ENCODE measurements around the gene KCNJ1. TPM values are rescaled to one million over a fixed set of nuclear protein-coding genes. Genes with fewer than 3 reads are reported as not detected.

Gene KCNJ1
- total and polyA plus RNA-seq, 2 of the 8 experiments (the other 6 are each of a cell fraction or from before 2014, with no cell fraction given) = 0.17 to 0.23 TPM

GRCh38 chr11:128913806-128914205, 46.7 kb upstream of the KCNJ1 start:
- Histone ChIP-seq H4K91ac (replicated peaks; ENCODE audit: insufficient read length, low read length) (no peak overlapping the region), H3K4me2 (ENCODE audit: insufficient read depth in 1 of 2, low read depth in 2 of 2, low read length in 2 of 2) (no peak overlapping the region), H3K4me3 (ENCODE audit: extremely low read depth in 1 of 4, insufficient read depth in 2 of 4, low read depth in 3 of 4, low read length in 4 of 4) (no peak overlapping the region), H2BK5ac (ENCODE audit: low read depth, low read length) (no peak overlapping the region), H3K14ac (ENCODE audit: insufficient read length) (no peak overlapping the region), H2AFZ (ENCODE audit: low read length) (no peak overlapping the region), H3K27me3 (replicated peaks in 1 of 4; ENCODE audit: control insufficient read depth in 3 of 4, extremely low read depth in 1 of 4, insufficient read depth in 3 of 4, low read length in 3 of 4) (peaks cover 0 to 3% (median under 1%) of the 10 kb centered on the region in 4 experiments; a peak in 4 of 7 replicates), H4K5ac (ENCODE audit: insufficient read length, low read depth, low read length) (no peak overlapping the region), H4K8ac (ENCODE audit: extremely low read depth, insufficient read depth, low read length) (no peak overlapping the region), H3K4me1 (replicated peaks in 1 of 4; ENCODE audit: control insufficient read depth in 3 of 4, insufficient read depth in 4 of 4, low read length in 3 of 4) (no peaks in the 10 kb centered on the region; a peak in 1 of 7 replicates), H3K79me1 (ENCODE audit: low read depth, low read length) (no peaks in the 10 kb centered on the region), H3K9me3 (ENCODE audit: insufficient read depth in 2 of 2, low read depth in 1 of 2, low read length in 1 of 2) (0 out of 4 replicates have a peak, but pooled peaks cover 0 to 4% of the 10 kb centered on the region in 2 experiments), H3K18ac (ENCODE audit: extremely low read depth, low read length) (no peak overlapping the region), H3K4ac (replicated peaks; ENCODE audit: insufficient read length, low read depth, low read length) (no peak overlapping the region), H3K79me2 (ENCODE audit: control insufficient read depth in 1 of 2, insufficient read depth in 2 of 2, low read length in 2 of 2) (no peaks in the 10 kb centered on the region), H4K20me1 (replicated peaks in 1 of 2; ENCODE audit: control insufficient read depth in 1 of 2, insufficient read depth in 2 of 2, low read length in 2 of 2) (no peaks in the 10 kb centered on the region), H3K36me3 (ENCODE audit: control insufficient read depth in 2 of 4, insufficient read depth in 4 of 4, low read length in 3 of 4) (no peaks in the 10 kb centered on the region), H3K9ac (replicated peaks in 1 of 4; ENCODE audit: extremely low read depth in 1 of 4, low read depth in 3 of 4, low read length in 3 of 4) (no peak overlapping the region), H3K56ac (replicated peaks; ENCODE audit: insufficient read length, low read depth, low read length) (no peak overlapping the region), H3K23me2 (ENCODE audit: low read depth, low read length) (peaks cover 8% of the 10 kb centered on the region; the same call in 1 of the 2 replicates), H2BK15ac (ENCODE audit: low read length) (no peak overlapping the region), H3K23ac (ENCODE audit: insufficient read length) (no peak overlapping the region), H2BK12ac (ENCODE audit: low read depth, low read length) (no peak overlapping the region), H3K27ac (ENCODE audit: low read depth, low read length) (no peak overlapping the region), H2BK120ac (replicated peaks; ENCODE audit: low read depth, low read length) (no peak overlapping the region), H2BK20ac (ENCODE audit: low read length) (no peak overlapping the region), H2AK5ac (ENCODE audit: low read depth, low read length) (no peak overlapping the region)
- ChIA-PET CTCF (ENCODE audit: partially characterized antibody) (interaction anchor here (0.8 to 14.9 kb wide), 8 partner anchors 8 to 43 kb away, joined by 3 to 332 read pairs (median 4); partner anchors contain the start of gene KCNJ5), POLR2A (ENCODE audit: partially characterized antibody) (no interaction called here)
- DNase-seq (ENCODE audit: low read depth in 1 of 2, low spot score in 2 of 2) = no peak
- FAIRE-seq = no peak
- 88% methylated on average over 5 of the region's 5 CpGs; no CpG with 5 or more reads in 1 of the 2 experiments for whole genome bisulfite sequencing, 2 experiments (ENCODE audit: extremely low coverage in 1 of 2, insufficient coverage in 1 of 2, insufficient read length in 1 of 2, insufficient replicate concordance in 2 of 2, low coverage in 1 of 2, low lambda C conversion rate in 2 of 2, missing lambda C conversion rate in 1 of 2)
- TF ChIP-seq CHD2 (IDR thresholded peaks at IDR 0.05; ENCODE audit: low read length) (no peak), CHD1 (IDR thresholded peaks at IDR 0.05; ENCODE audit: low read depth, low read length) (no peak), SP4 (IDR thresholded peaks at IDR 0.05; ENCODE audit: low read length) (no peak), RFX5 (IDR thresholded peaks at IDR 0.05; ENCODE audit: borderline replicate concordance, low read depth, low read length) (no peak), SP2 (IDR thresholded peaks at IDR 0.05; ENCODE audit: low read length) (no peak), SIN3A (conservative IDR thresholded peaks at IDR 0.05 in 1 of 2, IDR thresholded peaks at IDR 0.05 in 1 of 2; ENCODE audit: low read depth in 1 of 2, low read length in 2 of 2) (no peak), USF2 (IDR thresholded peaks at IDR 0.05; ENCODE audit: low read length) (no peak), TBP (IDR thresholded peaks at IDR 0.05; ENCODE audit: low read depth, low read length) (no peak), CREB1 (IDR thresholded peaks at IDR 0.05) (no peak), KDM1A (IDR thresholded peaks at IDR 0.05; ENCODE audit: borderline replicate concordance, low read length) (no peak), BRCA1 (IDR thresholded peaks at IDR 0.05; ENCODE audit: low read depth, low read length) (no peak), GABPA (IDR thresholded peaks at IDR 0.05; ENCODE audit: borderline replicate concordance, insufficient read depth, low read length) (no peak), SP1 (IDR thresholded peaks at IDR 0.05; ENCODE audit: low read depth, low read length) (no peak), HDAC2 (IDR thresholded peaks at IDR 0.05; ENCODE audit: borderline replicate concordance in 1 of 2, low read depth in 2 of 2, low read length in 2 of 2) (no peak)

Data from H1 (cell line).